SK-N-MC (cell line): ENCODE measurements around the gene DNAJA3.

Source experiments
- EZH2 ChIP-seq: fragments of 200-600 bp; sonication (generic); IDR thresholded peaks from one replicate; pipeline ENCODE4 v1.6.1; 2017; ENCODE audit warnings: antibody characterized with exemption
- FOXP2 ChIP-seq: optimal IDR thresholded peaks from 2 replicates; pipeline ENCODE3; 2011; ENCODE audit warnings: mild to moderate bottlenecking, moderate library complexity; ENCODE audit not compliant: insufficient read depth; ENCODE audit errors: extremely low read length, control extremely low read depth
- POLR2AphosphoS5 ChIP-seq: IDR thresholded peaks from 2 replicates; pipeline ENCODE4 v1.6.1; 2012; ENCODE audit warnings: mild to moderate bottlenecking, low read depth, low read length, borderline replicate concordance

DNA sequence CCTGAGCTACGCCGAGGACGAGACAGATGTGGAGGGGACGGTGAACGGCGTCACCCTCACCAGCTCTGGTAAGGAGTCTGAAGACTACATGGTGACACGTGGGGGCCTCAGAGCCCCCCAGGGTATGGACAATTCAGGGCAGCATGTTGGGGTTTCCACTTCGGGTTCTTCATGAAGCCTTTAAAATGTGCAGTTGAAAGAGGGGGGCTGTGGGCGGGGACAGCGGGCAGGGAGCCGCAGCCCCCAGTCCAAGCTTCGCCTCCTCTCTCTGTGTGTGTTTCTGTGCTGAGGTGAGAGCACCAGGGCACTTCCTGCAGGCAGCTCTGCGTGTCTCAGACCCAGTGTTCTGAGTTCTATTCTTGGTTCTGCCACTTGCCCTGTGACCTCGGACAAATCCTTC is 24.8 kb downstream of the DNAJA3 start:
- TF ChIP-seq EZH2, result no peak
- TF ChIP-seq POLR2AphosphoS5, result no peak
- TF ChIP-seq FOXP2, result no peak
